HG03565 (cell line): ENCODE results near the gene NIPAL4.

Source experiments
- ATAC-seq: cut with Tn5 transposase; IDR thresholded peaks from one replicate; pipeline ENCODE4 v1.9.1; 2021; ENCODE audit warnings: mild to moderate bottlenecking, moderate library complexity; ENCODE audit not compliant: unreplicated experiment

The NIPAL4 gene

DNA sequence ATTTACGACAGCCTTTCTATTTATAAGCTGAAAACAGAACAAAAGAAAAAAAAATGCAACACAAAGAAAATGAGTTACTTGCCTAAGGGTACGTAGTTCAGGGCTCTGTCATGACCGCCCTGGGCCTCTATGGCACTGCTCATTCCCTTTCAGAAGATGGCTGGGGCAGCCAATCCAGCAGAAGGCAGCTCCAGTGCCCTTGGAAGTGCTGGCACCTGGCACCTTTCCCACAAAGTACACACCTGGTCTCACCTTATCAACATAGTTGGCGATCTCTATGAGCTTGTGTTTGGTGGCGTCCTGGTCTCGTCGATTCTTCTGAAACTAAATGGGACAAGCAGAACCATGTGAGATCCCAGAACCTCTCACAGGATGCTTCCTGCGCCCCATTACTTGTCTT lies 53.2 kb downstream of the NIPAL4 start:
- ATAC-seq: no peak

DNA sequence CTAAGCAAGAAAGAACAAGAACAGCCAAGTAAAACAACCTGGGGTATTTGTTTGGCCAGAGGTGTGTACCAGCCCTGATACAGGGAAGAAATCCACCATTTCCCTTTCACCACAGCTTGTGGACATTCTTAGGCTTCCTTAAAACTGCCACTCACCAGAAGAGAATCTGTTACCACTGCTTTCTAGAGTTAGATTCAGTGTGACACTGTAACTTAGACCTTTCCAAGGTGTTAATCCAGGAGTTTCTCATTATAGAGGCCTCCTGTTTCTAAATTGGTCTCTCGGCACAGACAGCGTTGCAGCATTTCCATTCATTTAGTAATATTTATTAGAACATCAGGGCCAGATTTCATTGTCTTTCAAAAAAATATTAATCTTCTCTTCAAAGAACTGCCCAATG lies 55.0 kb downstream of the NIPAL4 start:
- ATAC-seq: no peak

DNA sequence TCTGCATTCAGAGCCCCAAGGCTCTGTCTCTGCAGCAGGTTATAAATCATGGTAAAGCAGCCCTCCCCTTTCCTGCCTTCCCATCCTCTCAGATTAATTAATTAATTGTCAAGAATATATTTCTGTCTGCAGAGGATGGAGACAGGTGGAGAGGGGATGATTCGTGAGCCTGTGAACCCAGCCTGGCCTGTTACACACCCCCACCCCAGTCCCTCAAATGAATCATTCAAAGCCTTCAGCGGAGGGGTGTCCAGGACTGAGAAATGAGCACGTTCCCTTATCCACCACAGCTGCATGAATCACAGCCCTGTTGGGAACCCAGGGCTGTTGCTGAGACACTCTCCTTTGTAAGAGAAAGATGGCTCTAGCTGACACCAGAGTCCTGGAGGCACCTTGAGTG lies 56.0 kb downstream of the NIPAL4 start:
- ATAC-seq: no peak

DNA sequence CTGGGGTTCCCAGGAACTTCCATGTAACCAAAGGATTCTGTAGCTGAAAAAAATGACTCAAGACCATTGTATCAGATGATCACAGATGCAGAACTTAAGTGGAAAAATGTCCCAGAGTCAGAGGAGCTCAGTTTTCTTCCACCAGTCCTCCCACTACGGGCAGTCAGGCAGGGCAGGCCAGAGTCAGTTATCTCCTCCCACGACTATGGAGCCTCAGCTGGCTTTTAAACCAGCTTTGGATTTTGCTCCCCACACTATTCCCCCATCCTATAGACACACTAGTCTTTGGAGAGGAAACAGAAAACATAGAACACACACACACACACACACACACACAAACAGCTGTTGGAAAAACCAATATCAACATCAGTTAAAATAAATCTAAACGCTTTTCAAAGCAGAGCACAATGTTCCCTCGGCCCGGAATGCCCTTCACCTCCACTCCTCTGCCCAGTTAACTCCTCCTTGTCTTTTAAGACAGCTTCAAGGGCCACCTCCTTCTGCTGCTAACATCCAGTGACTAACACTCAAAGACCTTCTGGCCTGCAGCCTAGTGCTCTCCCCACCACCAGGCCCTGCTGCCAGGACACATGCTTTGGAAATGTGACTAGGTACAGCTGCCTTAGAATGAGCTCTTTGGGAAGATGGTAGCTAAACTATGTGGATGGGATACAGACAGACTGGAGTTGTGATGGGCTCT lies 56.8 kb downstream of the NIPAL4 start:
- no peak for ATAC-seq

DNA sequence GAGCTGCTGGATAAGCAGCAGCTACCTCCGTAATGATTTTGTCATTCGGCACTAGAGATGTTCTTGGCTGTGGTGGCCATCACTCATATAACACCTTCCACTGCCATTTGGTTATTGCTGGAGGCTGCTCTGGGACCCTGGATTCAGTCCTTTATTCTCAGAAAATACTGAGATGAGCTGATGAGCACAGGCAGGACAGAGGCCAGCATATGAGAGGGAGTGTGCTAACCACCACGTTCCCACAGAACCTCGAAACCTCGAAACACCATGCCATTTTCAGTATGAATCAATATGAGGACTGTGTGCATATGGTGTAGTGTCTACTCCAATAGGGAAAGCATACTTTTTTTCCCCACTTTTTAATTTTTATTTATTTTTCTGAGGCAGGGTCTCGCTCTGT lies 59.0 kb downstream of the NIPAL4 start:
- no peak for ATAC-seq

DNA sequence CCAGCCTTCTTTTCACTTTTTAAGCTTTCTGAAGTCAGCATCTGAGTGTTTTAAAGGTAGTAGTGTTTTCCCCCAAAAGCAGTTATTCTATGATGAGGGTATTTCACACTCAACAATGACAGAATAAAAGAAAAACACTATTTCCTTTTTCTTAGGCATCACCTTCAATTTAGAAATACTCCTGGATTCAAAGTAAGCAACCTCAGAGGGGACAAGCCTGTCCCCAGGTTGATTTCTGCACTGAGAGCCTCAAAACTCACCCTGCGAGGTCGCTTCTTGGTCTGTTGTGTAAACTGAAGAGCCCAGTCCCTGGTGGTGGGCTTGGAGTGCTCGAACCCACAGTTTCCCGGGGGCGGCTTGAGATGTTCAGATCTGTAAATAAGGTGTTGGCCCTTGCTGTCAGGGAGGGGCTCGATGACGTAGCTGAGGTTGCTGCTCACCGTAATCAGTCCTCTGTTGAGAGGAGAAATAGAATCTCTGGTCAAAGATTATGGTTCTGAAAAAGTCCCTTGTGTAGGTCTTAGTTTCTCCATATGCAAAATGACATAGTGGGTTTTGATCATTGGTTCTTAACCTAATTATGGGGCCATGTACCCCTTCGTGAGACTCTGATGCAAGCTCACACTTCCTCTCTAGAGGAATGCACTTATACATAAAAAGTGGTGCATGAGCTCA lies 59.7 kb downstream of the NIPAL4 start:
- no peak for ATAC-seq

DNA sequence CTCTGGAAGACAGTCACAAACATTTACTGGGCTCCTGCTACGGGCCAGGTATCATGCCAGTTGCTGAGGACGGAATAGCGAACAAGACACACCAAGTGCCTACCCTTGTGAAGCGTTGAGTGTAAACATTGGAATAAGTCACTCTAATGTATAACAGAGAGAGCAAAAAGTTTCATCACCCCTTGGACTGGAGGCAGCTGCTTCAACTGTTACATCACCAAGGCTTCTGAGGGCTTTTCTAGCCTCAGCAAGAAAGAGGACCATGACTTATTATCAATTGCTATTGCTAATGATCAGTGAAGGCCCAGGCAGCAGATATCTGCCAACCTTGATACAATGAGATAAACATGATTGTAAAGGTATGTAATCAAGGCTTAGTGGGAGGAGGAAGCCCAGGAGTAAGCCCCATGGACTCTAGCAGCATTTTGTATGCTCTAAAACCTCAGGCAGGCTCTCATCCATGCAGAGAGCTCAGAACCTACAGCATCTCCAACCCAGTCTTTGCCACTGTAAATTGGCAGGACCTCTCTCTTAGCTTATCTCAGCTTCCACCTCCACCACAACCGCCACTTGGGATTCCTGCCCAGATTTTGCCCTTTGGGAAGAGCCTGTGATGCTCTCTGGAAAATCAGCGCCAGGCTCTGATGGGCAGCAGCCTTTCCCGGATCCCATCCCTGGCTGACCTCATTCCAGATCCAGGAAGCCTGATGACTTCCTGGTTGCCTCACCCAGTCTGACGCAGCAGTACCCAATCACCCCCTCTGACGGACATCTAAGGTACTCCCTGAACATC lies 61.1 kb downstream of the NIPAL4 start:
- no peak for ATAC-seq

DNA sequence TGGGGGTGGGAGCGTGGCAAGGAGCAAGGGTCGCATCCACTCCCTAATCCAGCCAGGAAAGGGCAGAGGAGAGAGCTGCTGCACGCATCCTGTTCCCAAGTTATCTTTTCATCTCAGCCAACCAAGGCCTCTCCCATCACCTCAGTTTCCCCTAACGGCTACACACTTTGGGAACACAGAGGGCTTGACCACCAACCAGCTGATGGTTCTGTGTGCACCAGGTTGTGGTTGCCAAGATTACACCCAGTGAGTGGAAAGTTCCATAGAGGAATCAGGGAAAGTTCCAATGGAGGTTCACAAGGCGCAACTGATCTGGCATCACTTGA lies 61.7 kb downstream of the NIPAL4 start:
- ATAC-seq: no peak

DNA sequence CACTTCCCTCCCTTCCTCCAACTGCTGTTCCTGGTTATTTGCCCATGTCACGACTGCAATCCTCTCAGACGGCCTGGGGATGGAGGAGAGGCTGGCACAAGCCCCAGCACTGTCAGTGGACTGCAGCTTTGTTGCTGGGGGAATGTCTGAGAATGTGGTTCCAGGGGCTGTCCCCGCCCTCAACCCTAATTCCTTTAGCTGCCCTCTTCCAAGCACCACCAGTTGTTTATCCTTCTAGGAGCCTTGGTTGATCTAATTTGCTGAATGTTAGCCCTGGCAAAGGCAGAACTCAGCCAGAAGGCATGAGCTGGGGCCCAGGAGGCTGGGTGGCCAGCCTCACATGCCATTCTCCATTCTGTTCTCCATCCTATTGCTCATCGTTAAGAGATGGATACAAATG lies 64.0 kb downstream of the NIPAL4 start:
- ATAC-seq: no peak
